Measurements from ENCODE around the gene PIM3.

PIM3 gene

DNA sequence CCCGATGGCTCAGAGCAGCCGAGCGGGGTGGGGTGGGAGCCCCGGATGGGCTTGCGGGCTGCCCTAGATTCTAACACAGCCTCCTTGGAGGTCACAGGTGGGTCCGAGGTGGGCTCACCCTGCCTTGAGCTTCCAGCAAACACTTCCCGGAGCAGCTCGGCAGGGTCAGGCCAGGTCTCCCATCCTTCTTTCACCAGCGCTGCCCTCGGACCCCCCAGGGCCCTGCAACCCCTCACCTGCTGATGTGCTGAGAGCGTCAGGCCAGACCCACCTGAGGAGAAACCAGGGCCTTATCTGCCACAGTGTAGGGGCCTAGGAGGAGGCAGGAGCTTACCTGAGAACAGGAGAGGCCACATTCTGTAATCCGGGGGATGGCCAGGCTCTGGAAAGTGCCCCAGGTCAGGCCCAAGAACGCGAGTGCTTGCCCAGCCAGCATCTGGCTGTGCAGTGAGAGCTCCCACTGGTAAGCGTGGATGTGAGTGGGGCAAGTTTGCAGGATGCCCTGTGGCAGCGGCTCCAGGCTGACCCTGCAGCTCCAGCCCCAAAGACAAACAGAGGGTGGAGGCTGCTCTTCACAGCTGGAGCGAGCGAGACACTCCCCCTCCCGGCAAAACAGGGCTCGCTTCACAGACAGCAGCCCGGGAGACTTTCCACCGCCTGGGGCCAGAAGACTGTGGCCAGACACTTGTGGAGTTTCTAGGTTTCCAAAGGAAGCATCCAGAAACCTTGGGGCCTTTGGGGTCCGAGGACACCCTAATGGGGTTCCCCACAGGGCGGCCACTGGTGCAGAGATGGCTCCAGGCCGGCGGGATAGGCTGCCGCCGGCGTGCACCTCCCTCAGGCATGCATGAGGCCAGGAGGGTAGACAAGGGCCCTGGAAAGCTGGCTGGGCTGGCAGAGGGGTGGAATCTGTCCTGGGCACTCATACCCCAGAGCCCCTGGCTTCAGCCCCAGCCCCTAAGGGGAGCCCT lies 51.9 kb downstream of the PIM3 start, which contains the start of gene IL17REL:
Gene IL17REL (minus strand): TSS at position 555 of the 971 bp plus-strand sequence. CDS start 119 bp downstream, at position 436.
- DNase-seq (ENCODE audit: low read depth) = no peak
- no peak within 1 kb of the TSS for H3K4me3 ChIP-seq (ENCODE audit: low read depth, low read length)
- TF ChIP-seq, protein P1, sequence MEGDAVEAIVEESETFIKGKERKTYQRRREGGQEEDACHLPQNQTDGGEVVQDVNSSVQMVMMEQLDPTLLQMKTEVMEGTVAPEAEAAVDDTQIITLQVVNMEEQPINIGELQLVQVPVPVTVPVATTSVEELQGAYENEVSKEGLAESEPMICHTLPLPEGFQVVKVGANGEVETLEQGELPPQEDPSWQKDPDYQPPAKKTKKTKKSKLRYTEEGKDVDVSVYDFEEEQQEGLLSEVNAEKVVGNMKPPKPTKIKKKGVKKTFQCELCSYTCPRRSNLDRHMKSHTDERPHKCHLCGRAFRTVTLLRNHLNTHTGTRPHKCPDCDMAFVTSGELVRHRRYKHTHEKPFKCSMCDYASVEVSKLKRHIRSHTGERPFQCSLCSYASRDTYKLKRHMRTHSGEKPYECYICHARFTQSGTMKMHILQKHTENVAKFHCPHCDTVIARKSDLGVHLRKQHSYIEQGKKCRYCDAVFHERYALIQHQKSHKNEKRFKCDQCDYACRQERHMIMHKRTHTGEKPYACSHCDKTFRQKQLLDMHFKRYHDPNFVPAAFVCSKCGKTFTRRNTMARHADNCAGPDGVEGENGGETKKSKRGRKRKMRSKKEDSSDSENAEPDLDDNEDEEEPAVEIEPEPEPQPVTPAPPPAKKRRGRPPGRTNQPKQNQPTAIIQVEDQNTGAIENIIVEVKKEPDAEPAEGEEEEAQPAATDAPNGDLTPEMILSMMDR (IDR thresholded peaks at IDR 0.05; ENCODE audit: low read depth, low read length, missing control alignments) = no peak
